ENCODE measurements around the gene DDI2. TPM values are rescaled to one million over a fixed set of nuclear protein-coding genes. Genes with fewer than 3 reads are reported as not detected.
A peak's percentile ranks its signal among the peaks of the same experiment; 100 is the strongest.
"Not testable (repeated sequence)": the region's sequence is repeated elsewhere in the genome, so short reads cannot be mapped to it uniquely, and the experiment has no call there.

DDI2 gene
- total and polyA plus RNA-seq, 11 donors, result 6.2 to 33.5 (median 21.8) TPM

- TF ChIP-seq, protein P1, sequence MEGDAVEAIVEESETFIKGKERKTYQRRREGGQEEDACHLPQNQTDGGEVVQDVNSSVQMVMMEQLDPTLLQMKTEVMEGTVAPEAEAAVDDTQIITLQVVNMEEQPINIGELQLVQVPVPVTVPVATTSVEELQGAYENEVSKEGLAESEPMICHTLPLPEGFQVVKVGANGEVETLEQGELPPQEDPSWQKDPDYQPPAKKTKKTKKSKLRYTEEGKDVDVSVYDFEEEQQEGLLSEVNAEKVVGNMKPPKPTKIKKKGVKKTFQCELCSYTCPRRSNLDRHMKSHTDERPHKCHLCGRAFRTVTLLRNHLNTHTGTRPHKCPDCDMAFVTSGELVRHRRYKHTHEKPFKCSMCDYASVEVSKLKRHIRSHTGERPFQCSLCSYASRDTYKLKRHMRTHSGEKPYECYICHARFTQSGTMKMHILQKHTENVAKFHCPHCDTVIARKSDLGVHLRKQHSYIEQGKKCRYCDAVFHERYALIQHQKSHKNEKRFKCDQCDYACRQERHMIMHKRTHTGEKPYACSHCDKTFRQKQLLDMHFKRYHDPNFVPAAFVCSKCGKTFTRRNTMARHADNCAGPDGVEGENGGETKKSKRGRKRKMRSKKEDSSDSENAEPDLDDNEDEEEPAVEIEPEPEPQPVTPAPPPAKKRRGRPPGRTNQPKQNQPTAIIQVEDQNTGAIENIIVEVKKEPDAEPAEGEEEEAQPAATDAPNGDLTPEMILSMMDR (IDR thresholded peaks at IDR 0.05), result no peak
- TF ChIP-seq POLR2A (IDR thresholded peaks at IDR 0.05), result no peak
- no peaks in the 10 kb centered on the region for H3K27me3 ChIP-seq
- DNase-seq (peak in 1 of 5 donors; percentile 30), ATAC-seq (no peak)
- no peaks in the 10 kb centered on the region for H3K9me3 ChIP-seq
- intact Hi-C loops (cut with DNase I), result loop anchor here in 6 of 10 donors (5.0 to 10.0 kb wide), 5 partner anchors 136 to 156 kb away; partner anchors contain the start of genes TMEM82 (in 3 of the 6), SLC25A34 (in 2 of the 6) and FBLIM1 (in 1 of the 6)
- H3K36me3 ChIP-seq, result no peaks in the 10 kb centered on the region
- H3K4me3 ChIP-seq, result no peak overlapping the region
- WGBS, 4 donors, result 26 to 36% (median 31%) methylated on average over 2 of the region's 2 CpGs
- H3K27ac ChIP-seq, result peak overlapping the region in 1 of 12 donors; percentile 62
- H3K4me1 ChIP-seq, result peaks cover 0 to 38% (median 13%) of the 10 kb centered on the region in 12 donors
Observed at GRCh38 chr1:15598436-15598835, 18.8 kb upstream of the DDI2 start.

- ATAC-seq (peak; percentile 98 to 99 (median 99)), DNase-seq (peak; percentile 97 to 99 (median 98))
- TF ChIP-seq, protein P1 (IDR thresholded peaks at IDR 0.05), result no peak
- peak in 1 of 2 donors; percentile 74 for TF ChIP-seq POLR2A (IDR thresholded peaks at IDR 0.05)
- whole genome bisulfite sequencing, 4 donors, result 1 to 7% (median 3%) methylated on average over 22 to 56 of the region's 56 CpGs
- Histone ChIP-seq H3K4me3 (peak overlapping the region; percentile 52 to 89 (median 72)), H3K27ac (peak overlapping the region in 11 of 12 donors; percentile 49 to 91 (median 79)), H3K4me1 (peaks cover 0 to 27% (median 14%) of the 10 kb centered on the region in 12 donors), H3K36me3 (no peaks in the 10 kb centered on the region), H3K9me3 (no peaks in the 10 kb centered on the region), H3K27me3 (no peaks in the 10 kb centered on the region)
- intact Hi-C loops (cut with DNase I), result loop anchor here in 3 of 10 donors (1.0 to 10.0 kb wide), 4 partner anchors 13 to 131 kb away; partner anchors contain the start of genes DDI2 (in 2 of the 3), DNAJC16 (in 1 of the 3) and SLC25A34 (in 1 of the 3)
Observed at GRCh38 chr1:15603050-15603965, 13.9 kb upstream of the DDI2 start.

DNA sequence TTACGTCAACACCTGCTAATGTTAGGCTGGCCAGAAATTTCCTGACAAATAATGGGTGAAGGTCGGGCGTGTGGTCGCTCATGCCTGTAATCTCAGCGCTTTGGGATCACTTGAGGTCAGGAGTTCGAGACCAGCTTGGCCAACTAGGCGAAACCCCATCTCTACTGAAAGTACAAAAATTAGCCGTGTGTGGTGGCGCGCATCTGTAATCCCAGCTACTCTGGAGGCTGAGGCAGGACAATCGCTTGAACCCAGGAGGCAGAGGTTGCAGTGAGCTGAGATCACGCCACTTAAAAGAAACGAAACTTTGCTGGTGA, 13.3 kb upstream of the DDI2 start:
- Histone ChIP-seq H3K27ac (peak overlapping the region in 11 of 12 donors; percentile 49 to 91 (median 79)), H3K4me1 (peaks cover 0 to 21% (median 11%) of the 10 kb centered on the region in 12 donors), H3K4me3 (peak overlapping the region in 11 of 12 donors; percentile 52 to 89 (median 72))
- H3K36me3 ChIP-seq, DNase-seq, H3K27me3 ChIP-seq, H3K9me3 ChIP-seq, ATAC-seq: not testable (repeated sequence)
- 66 to 76% (median 67%) methylated on average over 13 of the region's 13 CpGs for WGBS, 4 donors
- intact Hi-C loops (cut with DNase I), result loop anchor here in 3 of 10 donors (1.0 to 10.0 kb wide), 4 partner anchors 13 to 131 kb away; partner anchors contain the start of genes DDI2 (in 2 of the 3), DNAJC16 (in 1 of the 3) and SLC25A34 (in 1 of the 3)

DNA sequence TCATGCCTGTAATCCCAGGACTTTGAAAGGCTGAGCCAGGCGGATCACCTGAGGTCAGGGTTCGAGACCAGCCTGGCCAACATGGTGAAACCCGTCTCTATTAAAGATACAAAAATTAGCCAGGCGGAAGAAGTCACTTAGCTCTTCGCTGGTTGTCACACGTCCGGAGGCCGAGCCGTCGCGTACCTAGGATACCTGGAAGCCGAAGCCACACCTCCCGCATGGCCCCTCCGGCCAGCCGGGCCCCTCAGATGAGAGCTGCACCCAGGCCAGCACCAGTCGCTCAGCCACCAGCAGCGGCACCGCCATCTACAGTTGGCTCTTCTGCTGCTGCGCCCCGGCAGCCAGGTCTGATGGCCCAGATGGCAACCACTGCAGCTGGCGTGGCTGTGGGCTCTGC, 12.9 kb upstream of the DDI2 start:
- ATAC-seq, H3K36me3 ChIP-seq, H3K27ac ChIP-seq, H3K9me3 ChIP-seq, H3K27me3 ChIP-seq, DNase-seq, H3K4me3 ChIP-seq: not testable (repeated sequence)
- intact Hi-C loops (cut with DNase I), result loop anchor here in 2 of 10 donors (5.0 to 10.0 kb wide), 2 partner anchors 77 to 130 kb away; partner anchors contain the start of genes DNAJC16 (in 1 of the 2) and SLC25A34 (in 1 of the 2)
- WGBS, 4 donors, result 91 to 97% (median 96%) methylated on average over 11 to 21 of the region's 21 CpGs
- H3K4me1 ChIP-seq, result peaks cover 0 to 21% (median 11%) of the 10 kb centered on the region in 12 donors

Measured in heart left ventricle (tissue), 16 donors.